NCI-H2081 (cell line): Measurements from ENCODE around the gene AMBP.
A peak's percentile ranks its signal among the peaks of the same experiment; 100 is the strongest.
"Not testable (repeated sequence)": the region's sequence is repeated elsewhere in the genome, so short reads cannot be mapped to it uniquely, and the experiment has no call there.

Experiments
- DNase-seq, 2 experiments: peaks; one replicate each; lab custom pipeline; 2025; lab: John Stamatoyannopoulos, UW

AMBP gene

DNA sequence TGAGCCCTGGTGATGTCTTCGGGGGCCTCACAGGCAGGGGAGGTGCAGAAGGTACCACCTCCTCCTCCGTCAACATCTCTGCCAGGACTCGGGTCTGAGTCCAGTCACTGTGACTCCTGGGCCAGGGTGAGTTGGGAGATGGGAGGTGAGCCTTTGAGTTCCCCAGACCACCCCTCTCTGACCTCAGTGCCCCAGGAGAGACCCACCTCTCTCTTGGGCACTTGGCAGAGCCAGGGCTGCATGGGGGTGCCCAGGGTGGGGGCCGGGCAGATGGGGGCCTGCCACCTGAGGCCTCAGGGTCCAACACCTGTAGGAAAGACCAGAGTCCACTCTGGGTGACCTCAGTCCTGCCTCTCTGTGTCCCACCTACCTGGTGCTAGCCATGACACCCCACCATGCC, 14.2 kb upstream of the AMBP start:
- no peak for DNase-seq

GRCh38 chr9:114091711-114092110, 13.6 kb upstream of the AMBP start:
- no peak for DNase-seq

GRCh38 chr9:114090798-114091197, 12.7 kb upstream of the AMBP start:
- no peak for DNase-seq

DNA sequence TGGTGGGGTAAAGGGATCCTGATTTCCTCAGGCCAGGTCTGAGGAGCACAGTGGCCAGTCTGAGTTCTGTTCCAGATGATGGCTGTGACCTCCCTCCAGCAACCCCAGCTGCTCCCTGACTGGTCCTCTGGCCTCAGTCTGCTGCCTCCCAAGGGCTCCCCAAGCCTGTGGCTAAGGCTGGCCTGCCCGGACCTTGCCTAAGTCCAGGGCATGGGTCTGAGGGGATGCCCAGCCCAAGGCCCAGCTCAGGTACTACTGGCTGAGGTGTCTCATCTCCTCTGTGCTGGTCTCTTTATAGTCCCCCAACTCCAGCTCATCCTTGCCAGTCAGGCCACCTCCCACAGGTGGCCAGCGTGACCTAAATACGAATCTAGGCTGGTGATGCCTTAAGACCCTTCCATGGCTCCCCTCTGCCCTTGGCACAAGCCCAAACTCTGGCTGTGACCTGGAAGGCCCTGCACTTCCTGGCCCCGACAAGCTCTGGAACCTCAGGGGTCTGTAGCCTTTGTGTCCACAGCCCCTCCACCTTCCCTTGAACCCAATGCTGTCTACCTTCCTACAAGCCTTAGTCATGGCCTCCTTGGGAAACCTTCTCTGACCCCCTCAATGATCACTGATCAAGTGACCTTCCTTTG, 11.2 kb upstream of the AMBP start:
- DNase-seq = no peak

DNA sequence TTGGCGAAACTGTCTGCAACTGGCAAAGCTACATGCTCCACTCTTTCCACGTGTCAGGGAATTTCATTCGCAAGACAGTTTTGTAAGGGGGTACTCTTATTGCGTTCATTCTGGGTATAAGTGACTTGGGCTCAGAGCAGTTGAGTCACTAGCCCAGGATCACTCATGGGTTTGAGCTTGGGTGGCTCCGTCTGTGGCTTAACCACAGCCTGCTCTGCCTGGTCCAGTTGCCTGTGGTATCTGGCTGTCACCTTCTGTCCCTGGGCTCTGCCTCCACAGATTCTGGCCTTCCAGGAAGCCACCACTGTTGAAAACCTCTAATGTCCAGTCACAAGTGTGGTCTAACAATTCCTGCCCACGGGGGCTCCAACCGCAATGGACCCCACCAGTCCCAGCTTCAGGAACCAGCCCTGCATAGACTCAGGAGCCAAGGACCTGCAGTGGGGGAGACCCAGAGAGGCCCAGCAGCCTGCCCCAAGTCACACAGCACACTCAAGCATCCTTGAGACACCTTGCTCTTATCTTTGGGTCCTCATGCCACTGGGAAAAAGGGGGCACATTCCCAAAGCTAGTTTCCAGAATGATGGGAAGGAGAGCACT, 10.6 kb upstream of the AMBP start:
- DNase-seq = no peak

GRCh38 chr9:114087721-114088120, 9.6 kb upstream of the AMBP start:
- no peak for DNase-seq

DNA sequence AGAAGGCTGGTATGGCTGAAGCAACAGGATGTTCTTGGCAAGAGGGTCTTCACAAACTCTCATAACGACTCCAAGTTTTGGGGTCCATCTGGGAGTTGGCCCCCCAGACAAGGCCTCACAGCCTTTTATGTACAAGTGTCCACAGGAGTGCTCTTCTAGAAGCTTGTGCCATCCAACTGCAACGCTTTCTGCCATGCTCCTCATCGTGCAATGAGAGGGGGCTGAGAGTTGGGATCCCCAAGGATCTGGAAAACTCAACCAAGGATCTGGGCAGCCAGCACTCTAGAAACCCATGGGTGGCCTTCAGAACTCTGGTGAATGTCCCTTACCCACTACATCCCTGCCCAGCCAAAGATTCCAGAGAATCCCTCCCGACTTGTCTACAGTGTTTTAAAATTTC, 8.5 kb upstream of the AMBP start:
- DNase-seq = no peak

- DNase-seq = no peak
These were observed 7.9 kb upstream of the AMBP start for GRCh38 chr9:114086009-114086408.

- DNase-seq = no peak
These were observed 7.3 kb upstream of the AMBP start for GRCh38 chr9:114085387-114085789.

DNA sequence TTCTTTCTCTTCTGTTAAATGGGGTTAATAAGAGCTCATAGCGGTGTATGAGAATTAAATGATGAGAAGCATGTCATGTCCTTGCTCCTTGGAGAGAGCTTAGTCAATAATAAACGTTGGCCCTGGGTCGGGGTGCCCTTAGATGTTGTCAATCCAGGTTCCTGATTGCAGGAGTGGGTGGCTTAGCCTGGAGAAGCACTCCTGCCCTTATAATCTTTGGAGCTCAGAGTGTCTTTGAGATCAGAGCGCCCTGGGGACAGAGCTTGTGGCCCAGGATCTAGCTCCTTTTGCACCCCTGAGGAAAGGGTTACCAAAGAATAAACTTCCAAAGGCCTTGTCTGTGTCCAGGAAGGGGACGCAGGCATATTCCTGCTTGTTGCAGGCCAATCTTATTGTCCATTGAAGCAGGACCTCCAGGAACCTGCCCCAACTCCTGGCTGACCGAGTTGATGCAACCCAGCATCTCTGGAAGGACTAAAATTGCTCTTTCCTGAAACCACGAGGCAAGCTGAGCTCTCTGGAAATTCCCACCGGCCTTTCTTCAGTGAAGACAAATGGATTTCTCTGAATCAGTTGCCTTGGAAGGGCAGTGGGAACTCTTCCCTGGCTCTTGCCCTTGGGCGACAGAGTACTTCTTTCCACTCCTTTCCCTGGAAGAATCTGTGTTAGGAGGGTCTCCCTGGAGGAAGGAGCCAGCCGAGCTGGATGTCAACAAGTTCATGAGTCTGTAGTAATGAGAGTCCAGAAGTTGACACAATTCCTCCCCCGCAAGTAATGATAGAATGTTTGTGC, 6.4 kb upstream of the AMBP start:
- DNase-seq = no peak

GRCh38 chr9:114083666-114084065, 5.6 kb upstream of the AMBP start:
- DNase-seq = no peak

DNA sequence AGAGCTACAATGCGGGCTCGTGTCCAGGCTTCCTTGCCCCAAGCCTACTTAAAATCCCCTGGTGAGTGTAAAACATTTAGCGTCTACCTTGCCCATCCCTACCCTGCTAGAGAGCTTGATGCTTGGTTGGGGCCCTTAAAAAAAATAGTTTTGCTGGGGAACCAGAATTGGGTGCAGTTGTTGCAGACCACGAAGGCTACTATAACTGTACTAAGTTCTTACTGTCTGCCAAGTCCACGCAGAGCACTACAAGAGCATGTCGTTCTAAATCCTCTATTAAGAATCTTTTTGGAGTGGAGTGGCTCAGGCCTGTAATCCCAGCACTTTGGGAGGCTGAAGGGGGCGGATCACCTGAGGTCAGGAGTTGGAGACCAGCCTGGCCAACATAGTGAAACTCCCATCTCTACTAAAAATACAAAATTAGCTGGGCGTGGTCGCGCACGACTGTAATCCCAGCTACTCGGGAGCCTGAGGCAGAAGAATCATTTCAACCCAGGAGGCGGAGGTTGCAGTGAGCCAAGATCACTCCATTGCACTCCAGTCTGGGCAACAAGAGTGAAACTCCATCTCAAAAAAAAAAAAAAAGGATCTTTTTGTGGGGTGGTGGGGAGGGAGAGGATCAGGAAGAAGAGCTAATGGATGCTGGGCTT, 4.8 kb upstream of the AMBP start:
- not testable (repeated sequence) for DNase-seq

GRCh38 chr9:114082017-114082762, 4.1 kb upstream of the AMBP start:
- DNase-seq = peak; percentile 84 to 85

DNA sequence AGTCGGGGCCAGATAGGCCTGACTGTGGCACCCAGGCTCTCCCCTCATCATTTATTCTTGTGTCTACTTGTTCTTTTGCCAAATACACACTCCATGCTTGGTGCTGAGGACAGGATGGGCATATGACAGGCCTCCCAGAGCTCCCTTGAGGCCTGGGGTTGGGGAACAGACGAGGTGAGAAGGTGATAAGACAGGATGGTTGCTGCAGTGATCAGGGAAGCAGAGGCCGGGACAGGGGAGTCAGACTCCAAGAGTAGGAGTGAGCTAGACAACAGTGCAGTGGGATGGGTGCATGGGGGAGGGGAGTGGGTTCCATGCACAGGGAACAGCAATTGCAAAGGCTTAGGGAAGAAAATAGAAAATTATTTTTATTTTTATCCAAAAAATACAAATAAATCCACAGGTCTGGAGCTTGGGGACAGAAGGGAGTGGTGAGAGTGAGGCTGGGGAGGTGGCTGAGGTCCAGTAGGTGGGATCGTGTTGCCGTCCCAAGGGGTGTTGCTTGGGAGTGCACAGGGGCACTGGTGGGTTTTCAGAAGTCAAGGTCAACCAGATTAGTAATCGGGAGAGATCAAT, 3.4 kb upstream of the AMBP start:
- DNase-seq = no peak

DNA sequence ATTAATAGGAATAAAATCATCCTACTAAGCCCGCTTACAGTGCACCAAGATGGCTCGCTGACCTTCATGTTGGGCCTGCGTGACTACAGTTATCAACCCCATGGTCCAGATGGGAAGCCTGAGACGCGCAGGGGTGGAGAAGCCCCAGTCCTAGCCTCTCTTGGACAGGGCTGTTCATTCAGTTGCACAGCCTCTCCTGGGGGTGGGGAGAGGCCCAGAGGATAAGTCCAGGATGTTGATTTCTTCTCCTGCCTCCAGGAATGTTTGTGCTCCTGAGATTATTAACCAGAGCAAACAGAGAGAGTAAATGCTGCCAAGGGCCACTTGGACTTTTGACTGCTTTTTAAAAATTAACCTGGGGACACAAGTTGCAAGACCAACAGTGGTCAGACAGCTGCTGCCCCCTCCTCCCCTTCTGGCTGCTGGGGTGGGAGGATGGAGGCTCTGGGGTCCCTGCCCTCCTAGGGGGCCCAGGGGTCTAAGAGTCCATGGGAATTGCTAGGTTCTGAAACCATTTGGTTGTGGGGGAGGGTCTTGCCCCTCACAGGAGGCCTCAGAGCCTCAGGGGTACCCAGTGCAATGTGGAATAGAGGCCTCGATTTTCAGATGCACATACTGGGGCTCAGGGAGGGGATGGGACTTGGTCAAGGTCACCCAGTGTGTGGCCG, 2.8 kb upstream of the AMBP start:
- DNase-seq = no peak

DNA sequence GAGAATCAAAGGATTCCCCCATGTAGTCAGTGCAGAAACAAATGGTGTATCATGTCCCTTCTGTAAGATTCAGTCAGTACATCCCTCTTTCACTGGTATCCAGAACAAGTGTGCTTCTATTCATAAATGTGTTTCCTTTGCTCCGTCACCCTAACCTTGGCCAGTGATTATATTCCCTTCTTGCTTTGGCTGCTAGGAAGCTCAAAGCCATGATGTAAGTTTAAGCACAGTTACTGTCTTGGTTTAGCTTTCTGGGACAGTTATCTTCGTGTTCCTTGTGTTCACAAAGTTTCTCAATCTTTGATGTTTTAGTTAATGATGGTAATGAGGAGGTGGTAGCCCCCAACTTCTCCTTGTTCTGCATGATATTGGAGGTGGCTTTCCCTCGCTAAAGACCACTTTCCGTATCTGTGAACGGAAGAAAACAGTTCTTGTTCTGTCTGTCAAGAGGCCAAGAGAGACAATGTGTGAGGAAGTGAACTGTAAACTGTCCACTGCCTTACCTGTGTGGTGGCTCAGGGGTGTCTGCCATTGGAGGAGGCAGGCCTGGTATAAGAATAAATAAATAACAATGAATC, 2.2 kb upstream of the AMBP start:
- no peak for DNase-seq

GRCh38 chr9:114078781-114079156, 669 bp upstream of the AMBP start:
- DNase-seq = no peak

GRCh38 chr9:114077162-114077837, 800 bp downstream of the AMBP start:
- DNase-seq = no peak

DNA sequence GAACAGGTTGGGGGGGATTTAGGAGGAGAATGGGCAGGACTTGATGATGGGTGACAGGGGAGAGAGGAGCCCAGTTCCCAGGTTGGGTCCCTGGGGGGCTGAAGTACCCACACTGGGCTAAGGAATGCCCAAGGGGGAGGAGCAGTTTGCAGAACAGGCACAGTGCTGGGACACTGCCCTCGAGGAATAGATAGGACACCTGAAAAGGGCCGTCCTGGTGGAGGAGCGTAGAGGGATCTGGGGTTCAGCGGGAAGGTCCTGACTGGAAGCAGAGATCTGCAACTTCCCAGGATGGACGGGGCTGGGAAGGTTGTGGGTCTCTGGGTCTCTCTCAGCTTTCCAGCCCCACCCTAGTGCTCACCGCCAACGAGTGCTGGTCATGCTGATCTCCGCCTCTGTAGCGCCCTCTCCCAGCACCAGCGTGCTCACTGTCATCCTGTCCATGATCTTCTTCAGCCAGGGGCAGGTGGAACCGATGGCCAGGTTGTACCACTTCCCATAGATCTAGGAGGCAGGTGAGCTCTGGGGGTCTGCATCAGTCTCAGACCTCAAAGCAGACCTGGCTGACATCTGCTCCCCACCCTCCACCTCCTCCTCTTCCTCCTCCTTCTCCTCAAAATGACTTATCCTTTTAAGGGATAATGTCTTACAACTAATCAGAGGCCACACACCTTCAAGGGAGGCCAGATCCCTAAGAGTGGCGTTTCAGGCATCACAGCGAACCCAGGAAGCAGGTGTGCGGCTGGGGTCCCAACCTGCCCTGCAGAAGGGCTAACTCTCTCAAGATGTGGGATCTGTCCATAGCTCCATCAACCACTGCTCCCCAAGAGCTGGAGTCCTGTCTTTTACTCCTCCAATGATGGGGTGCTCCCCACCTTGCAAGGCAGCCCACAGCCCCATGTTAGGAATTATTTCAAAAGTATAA, 1.6 kb downstream of the AMBP start:
- no peak for DNase-seq
